Nucleus accumbens (tissue), 56 donors: ENCODE measurements around the gene KRTAP12-1.

Experiments used
- DNase-seq, 56 donors: peaks; one replicate each; lab custom pipeline; 2025; lab: John Stamatoyannopoulos, UW

The KRTAP12-1 gene

GRCh38 chr21:44711327-44712202, 29.6 kb upstream of the KRTAP12-1 start, which contains the start of gene TSPEAR:
TSS of gene TSPEAR (minus strand) at chr21:44711572. CDS start at chr21:44711514, 58 bp downstream.
- DNase-seq: no peak

- DNase-seq: peak in 1 of 56 donors; percentile 14
These were observed 28.9 kb upstream of the KRTAP12-1 start for GRCh38 chr21:44710756-44711326.

- no peak for DNase-seq
These were observed 28.3 kb upstream of the KRTAP12-1 start for GRCh38 chr21:44710294-44710665.

GRCh38 chr21:44709426-44710293, 27.7 kb upstream of the KRTAP12-1 start:
- DNase-seq: peak in 16 of 56 donors; percentile 8 to 57 (median 28)

- DNase-seq: no peak
These were observed 27.0 kb upstream of the KRTAP12-1 start for GRCh38 chr21:44708866-44709425.

GRCh38 chr21:44708213-44708865, 26.4 kb upstream of the KRTAP12-1 start:
- DNase-seq: no peak

GRCh38 chr21:44706706-44707581, 25.0 kb upstream of the KRTAP12-1 start:
- no peak for DNase-seq

GRCh38 chr21:44706026-44706705, 24.2 kb upstream of the KRTAP12-1 start:
- DNase-seq: peak in 4 of 56 donors; percentile 12 to 36 (median 28)

GRCh38 chr21:44704636-44705001, 22.7 kb upstream of the KRTAP12-1 start:
- DNase-seq: no peak

- no peak for DNase-seq
These were observed 22.0 kb upstream of the KRTAP12-1 start for GRCh38 chr21:44703731-44704635.

- DNase-seq: no peak
These were observed 21.2 kb upstream of the KRTAP12-1 start for GRCh38 chr21:44702973-44703730.

- no peak for DNase-seq
These were observed 20.4 kb upstream of the KRTAP12-1 start for GRCh38 chr21:44702111-44702972.

GRCh38 chr21:44701541-44701940, 19.6 kb upstream of the KRTAP12-1 start:
- no peak for DNase-seq

- DNase-seq: no peak
These were observed 19.0 kb upstream of the KRTAP12-1 start for GRCh38 chr21:44701023-44701400.

- no peak for DNase-seq
These were observed 18.4 kb upstream of the KRTAP12-1 start for GRCh38 chr21:44700101-44701022.
